Left renal pelvis (tissue), 4 donors: ENCODE data around the gene LAMC1. TPM values are rescaled to one million over a fixed set of nuclear protein-coding genes. Genes with fewer than 3 reads are reported as not detected.
"Not testable (repeated sequence)": the region's sequence is repeated elsewhere in the genome, so short reads cannot be mapped to it uniquely, and the experiment has no call there.

Source experiments
- DNase-seq, 4 donors: peaks; one replicate each; pipeline ENCODE4 v3.0.0-alpha.2; 2013; ENCODE audit warnings: low read depth in 4 of 4, low spot score in 3 of 4
- polyA plus RNA-seq, 4 donors: library from polyadenylated mRNA; unstranded; fragments of 120-200 nt; gene quantifications; one replicate each; pipeline ENCODE4 v1.2.1, GENCODE V29; 2013; ENCODE audit not compliant: insufficient read length in 4 of 4

Gene LAMC1
- polyA plus RNA-seq, 4 donors: 218 to 345 (median 270) TPM

DNA sequence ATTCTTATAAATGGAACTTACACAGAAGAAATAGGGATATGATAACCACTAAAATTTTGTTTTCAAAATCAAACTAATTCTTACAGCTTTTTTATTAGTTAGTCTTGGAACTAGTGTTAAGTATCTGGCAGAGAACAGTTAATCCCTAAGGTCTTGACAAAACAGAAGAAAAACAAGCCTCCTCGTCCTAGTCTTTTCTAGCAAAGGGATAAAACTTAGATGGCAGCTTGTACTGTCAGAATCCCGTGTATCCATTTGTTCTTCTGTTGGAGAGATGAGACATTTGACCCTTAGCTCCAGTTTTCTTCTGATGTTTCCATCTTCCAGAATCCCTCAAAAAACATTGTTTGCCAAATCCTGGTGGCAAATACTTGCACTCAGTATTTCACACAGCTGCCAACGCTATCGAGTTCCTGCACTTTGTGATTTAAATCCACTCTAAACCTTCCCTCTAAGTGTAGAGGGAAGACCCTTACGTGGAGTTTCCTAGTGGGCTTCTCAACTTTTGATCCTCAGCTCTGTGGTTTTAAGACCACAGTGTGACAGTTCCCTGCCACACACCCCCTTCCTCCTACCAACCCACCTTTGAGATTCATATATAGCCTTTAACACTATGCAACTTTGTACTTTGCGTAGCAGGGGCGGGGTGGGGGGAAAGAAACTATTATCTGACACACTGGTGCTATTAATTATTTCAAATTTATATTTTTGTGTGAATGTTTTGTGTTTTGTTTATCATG lies 120.5 kb downstream of the LAMC1 start:
- DNase-seq: no peak

DNA sequence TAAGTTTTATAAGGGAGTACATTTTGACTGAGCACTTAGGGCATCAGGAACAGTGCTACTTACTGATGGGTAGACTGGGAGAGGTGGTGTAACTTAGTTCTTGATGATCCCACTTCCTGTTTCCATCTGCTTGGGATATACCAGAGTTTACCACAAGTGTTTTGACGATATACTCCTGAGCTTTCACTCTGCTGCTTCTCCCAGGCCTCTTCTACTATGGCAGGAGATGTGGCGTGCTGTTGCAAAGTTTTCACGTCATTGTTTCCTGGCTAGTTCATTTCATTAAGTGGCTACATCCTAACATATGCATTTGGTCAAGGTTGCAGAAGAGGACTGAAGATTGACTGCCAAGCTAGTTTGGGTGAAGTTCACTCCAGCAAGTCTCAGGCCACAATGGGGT lies 121.5 kb downstream of the LAMC1 start:
- DNase-seq: no peak

DNA sequence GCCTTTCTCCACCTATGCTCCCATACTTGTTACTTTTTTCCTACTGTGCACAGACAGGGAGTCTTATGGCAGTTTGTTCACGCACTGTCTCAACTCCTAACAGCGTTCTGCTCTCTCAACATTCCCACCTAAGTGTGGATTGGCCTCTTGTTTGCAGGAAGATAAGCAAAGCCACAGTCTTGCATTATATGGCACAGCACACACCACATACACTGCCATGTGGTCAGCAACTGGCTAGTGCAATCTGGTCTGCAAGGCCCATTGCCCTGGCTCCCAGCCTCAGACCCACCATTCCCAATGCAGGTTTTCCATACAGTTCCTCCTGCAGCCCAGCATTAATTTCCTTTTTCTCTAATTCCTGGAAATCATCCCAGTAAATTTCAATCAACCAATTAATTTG lies 124.5 kb downstream of the LAMC1 start:
- no peak for DNase-seq

DNA sequence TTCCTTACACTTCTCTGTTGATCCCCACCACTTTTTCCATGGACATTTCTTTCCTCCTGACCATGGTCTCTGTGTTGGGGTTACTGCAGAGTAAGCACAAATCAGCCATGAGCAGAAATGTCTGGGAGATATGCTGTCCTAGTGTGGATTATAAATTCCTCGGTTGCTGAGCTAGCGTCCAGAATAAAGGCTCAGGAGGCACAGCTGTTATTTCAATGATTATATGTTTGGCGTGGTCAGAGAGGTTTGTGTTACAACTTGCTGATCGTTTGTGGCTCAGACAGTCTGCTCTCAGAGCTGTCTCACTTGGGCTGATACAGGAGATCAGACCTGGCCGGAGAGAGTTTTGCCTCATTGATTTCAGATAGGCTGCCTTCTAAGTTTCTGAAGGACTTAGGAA lies 125.4 kb downstream of the LAMC1 start:
- no peak for DNase-seq

DNA sequence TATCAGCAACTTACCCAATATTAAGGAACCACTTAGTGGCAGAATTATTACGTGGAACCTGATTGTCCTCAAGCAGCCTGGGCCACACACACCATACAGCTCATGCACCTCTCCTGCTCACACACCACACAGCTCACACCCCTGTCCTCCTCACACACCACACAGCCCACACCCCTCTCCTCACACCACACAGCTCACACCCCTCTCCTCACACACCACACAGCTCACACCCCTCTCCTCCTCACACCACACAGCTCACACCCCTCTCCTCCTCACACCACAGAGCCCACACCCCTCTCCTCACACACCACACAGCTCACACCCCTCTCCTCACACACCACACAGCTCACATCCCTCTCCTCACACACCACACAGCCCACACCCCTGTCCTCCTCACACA lies 126.1 kb downstream of the LAMC1 start:
- DNase-seq: no peak

DNA sequence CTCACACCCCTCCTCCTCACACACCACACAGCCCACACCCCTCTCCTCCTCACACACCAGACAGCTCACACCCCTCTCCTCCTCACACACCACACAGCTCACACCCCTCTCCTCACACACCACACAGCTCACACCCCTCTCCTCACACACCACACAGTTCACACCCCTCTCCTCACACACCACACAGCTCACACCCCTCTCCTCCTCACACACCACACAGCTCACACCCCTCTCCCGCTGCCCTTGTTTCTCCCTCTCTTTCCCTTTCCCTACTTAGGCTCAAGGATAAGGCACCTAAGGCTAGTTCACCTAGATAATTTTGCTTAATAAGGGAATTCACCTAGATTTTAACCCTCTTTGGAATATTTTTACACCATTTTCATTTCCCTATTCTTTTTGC lies 126.8 kb downstream of the LAMC1 start:
- DNase-seq: not testable (repeated sequence)

DNA sequence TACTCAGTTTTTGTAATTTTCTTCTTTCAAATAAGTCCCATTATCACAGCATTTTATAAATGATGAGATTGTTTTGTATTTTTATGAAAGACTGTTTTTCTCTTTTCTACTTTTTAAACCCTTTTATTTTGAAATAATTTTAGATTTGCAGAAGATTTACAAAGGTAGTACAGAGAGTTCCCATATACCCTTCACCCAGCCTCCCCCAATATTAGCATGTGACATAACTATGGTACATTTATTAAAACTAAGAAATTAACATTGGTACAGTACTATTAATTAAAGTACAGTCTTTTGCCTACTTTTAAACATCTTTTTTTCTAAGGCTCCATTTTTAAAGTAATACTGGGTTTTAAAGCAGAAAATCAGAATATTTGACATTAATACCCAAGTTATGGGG lies 127.2 kb downstream of the LAMC1 start:
- DNase-seq: no peak

DNA sequence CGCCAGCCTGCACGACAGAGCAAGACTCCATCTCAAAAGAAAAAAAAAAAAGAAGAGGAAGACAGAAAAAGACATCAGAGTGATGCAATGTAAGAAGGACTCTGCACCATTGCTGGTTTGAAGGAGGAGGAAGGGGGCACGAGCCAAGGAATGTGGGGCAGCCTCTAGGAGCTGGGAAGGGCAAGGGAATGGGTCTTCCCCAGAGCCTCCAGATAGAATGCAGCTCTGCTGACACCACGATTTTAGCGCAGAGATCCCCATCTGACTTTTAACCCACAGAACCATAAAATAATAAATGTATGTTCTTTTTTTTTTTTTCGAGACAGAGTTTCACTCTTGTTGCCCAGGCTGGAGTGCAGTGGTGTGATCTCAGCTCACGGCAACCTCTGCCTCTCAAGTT lies 129.0 kb downstream of the LAMC1 start:
- no peak for DNase-seq

DNA sequence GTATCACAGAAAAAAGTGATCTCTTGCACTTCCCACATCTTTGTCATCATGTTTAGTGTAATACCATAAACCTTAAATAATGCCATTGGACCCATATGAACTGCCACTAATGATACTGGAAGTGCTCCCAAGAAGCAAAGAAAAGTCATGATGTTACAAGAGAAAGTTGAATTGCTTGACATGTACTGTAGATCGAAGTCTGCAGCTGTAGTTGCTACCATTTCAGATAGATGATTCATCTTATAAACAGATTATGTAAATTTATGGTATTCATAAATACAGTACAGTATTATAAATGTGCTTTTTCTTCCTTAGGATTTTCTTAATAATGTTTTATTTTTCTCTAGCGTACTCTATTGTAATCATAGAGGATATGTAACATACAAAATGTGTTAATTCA lies 132.7 kb downstream of the LAMC1 start:
- no peak for DNase-seq

DNA sequence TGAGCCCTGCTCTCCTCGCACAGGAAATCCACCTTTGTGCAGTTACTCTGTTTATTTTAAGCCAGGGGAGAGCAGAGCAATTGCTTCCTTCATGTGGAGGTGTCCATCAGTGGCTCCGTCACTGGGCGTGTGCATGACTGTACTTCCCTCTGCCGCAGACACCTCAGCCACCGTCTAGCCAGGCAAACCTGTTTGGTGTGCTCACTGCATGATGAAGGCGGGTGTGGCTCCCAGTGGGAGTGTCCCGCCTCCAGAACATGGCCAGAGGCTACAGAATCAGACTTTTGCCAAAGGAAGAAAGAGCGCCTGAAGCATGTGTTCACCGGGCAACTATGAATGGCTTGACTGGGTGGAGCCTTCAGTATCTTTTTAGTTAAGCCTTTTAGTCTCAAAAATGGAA lies 136.7 kb downstream of the LAMC1 start:
- DNase-seq: peak in 2 of 4 donors; percentile 21 to 27

DNA sequence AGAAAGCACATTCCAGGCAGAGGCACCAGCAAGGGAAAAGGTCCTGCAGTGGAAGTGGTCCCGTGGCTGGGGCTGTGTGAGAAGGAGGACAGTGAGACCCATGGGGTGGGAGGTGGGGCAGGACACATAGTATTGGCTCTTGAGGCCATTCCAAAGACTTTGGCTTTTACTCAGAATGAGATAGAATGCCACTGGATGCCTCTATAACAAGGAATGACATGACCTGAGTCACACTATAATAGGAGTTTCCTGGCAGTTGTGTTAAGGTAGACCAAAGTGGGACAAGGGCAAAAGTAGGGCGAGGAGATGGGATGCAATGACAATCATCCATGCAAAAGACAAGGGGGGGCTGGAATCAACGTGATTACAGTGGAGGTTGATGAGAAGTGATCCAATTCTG lies 138.2 kb downstream of the LAMC1 start:
- no peak for DNase-seq

DNA sequence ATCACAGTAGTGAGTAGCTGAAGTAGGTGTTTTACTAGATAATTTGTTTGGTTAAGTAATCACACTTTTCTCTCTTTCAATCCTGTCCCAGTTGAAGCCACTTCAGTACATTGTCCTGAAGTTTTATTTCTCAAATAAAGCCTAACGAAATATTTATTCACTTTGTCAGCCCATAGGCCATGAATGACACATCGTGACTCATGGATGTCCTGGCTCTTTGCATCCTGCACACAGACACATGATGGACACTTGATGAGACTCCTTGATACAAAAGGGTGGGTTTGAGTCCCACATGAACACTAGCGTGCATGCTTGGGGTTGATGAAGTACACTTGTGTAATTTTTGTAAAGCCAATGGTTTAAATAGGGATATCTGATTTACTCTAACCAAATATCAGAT lies 140.1 kb downstream of the LAMC1 start:
- DNase-seq: no peak

DNA sequence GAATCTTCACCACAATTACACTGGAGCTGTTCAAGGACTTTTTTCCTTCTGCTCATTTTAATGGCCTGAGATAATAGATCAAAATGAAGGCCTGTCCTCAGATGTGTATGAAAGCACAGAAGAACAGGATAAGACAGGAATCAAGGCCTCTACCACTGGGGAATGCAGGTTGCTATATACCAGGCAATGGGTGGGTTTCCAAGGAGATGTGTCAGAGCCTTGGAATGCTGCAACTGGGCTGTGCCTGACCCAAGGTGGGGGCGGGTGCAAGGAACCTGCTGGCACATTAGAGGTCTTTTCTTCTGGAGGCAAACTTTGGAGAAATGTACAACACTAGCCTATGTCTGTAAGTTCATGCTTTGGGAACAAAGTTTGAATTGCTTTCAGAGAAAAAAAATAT lies 141.1 kb downstream of the LAMC1 start:
- DNase-seq: no peak

DNA sequence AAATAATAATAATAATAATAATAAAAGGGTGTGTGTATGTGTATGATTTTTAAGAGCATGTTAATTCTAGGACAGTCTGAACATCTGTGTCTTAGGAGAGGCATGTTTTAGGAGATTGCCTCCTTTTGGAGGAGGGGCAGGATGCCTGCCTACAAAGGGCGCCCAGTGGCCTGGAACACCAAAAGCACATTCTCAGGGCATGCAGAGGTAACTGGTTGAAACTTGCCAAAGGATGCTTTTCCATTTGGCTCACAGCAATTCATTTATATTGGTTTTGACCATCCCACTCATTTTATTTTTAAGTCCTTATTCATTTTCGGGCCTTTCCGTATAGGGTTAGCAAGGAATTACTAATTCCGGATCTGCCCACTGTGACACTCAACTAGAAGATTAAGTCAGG lies 141.7 kb downstream of the LAMC1 start:
- peak in 1 of 4 donors; percentile 17 for DNase-seq

DNA sequence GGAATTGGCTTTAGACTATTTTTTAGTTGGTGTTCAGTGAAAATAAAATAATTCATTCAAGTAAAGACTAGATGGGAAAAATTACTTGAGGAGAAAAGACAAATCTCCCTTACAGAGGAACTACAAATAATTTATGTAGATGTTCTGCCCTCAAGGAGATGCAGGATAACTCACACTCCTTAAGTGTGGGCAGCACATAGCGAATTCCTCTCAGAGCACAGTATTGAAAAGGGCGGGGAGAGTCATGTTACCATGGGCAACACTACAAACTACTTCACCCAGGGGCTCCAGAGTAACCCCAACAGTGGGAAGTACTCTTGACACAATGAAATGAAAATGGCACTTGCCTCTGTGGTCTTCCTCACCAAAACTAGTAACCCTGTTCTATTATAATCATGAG lies 142.2 kb downstream of the LAMC1 start:
- DNase-seq: no peak

DNA sequence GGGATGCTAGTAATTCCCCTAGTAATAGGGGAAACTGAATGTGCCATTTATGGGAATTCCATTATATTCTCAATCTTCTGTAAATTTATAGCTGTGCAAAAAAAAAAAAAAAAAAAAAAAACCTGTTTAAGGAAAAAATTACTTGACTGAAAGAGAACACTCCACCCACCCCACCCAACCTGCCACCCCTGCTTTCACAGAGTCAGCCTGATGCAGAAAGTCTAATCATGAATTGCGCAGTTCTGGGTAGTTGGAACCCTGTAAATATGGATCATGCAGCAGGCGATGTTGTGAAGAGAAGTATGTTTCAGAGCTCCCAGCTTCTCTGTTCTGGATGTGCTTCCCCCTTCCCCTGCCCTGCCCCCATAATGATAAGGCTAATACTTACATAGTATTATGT lies 143.2 kb downstream of the LAMC1 start:
- DNase-seq: no peak

DNA sequence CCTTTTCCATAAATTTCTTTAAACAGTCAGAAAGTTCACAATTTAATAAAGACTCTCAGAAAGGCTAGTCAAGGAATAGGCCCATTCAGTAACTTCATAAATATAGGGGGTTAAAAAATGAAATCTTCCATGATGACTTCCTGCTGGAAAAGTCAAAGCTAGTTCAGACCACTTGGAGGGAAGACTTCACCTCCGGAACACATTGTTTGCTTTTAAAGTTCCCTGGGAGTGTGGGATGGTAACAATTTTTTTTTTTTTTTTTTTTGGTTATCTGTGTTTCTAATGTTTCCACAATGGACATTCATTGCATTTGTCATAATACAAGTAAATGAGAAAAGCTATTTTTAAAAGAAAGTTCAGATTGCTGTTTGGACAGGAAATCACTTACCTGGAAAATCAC lies 144.5 kb downstream of the LAMC1 start:
- no peak for DNase-seq

DNA sequence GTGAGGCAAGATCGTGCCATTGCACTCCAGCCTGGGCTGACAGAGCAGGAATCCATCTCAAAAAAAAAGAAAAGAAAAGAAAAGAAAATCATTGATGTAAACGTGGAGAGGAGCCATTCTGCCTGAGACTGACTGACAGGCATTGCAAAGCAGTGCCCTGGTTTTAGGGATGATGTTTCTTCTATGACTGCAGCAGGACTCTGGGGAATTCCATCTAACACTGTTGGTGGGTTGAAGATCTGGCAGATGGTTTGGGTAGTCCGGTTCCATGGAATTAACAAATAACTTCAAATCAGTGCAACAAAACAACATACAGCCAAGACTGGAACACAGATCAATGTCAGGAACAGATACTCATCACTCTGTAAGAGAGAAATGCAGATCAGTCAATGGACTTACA lies 145.1 kb downstream of the LAMC1 start:
- DNase-seq: no peak

DNA sequence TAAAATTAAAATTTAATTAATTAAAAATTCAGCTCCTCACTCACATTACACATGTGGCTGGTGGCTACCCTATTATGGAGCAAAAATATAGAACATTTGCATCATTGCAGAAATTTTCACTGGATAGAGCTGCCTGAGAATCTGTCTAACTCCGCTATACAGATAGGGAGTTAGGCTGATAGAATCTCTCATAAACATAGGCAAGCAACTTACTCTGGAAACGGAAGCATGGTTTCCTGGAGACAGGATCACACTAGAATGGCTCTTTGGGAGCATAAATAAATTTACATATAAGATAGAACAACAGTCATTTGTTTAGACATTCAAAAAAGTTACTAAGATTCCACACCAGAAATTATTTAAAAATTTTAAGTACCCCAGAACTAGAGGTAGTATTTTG lies 150.6 kb downstream of the LAMC1 start:
- DNase-seq: no peak

DNA sequence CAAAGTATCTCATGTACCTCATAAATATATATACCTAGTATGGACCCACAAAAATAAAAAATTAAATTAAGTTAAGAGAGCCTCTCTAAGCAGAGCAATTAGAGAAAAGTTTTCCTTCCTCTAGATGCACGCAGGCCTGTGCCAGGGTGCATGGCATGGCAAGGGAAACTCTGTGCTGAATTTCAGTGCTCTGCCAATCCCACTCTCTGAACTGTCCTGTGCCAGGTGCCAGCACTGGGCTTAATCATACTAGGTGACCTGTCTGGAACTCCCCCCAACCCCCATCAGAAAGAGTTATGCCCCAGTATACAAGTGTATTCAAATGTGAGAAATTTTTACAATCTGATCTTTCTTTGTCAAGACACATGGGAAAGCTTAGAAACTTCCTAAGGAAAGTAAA lies 152.4 kb downstream of the LAMC1 start:
- no peak for DNase-seq

DNA sequence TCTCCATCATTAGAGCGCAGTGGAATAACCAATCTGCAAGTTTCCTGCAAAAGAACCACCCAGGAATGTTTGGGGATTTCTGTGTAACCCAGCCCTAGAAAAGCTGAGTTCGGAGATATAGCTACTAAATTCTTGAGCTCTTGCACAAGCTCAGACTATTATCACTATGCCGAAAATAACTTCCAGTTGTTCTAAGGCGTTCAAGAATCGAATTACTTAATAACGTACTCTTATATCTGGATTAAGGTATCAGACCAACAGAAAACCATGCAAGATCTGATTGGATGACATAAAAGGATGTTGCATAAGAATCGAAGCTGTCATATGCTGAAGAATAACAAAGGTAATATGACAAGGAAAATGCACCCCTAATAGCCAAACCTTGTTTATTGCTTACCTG lies 155.3 kb downstream of the LAMC1 start:
- DNase-seq: no peak

DNA sequence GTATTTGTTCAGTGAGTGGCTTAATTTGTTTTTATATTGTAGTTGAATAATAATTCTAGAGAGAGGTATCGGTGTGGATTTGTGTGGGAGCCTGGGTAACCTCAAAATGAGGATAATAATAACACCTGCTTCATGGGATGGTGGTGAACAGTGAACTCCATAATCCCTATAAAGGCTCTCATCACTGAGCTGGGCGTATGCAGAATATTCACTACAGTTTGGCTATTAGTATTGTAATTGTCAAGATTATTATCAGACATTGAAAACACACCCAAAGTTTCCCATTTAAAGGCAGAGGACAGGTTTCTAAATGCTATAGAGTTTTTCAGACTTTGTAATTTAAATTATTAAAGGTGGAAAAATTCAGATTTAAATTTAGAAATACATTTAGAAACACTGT lies 155.8 kb downstream of the LAMC1 start:
- DNase-seq: no peak

DNA sequence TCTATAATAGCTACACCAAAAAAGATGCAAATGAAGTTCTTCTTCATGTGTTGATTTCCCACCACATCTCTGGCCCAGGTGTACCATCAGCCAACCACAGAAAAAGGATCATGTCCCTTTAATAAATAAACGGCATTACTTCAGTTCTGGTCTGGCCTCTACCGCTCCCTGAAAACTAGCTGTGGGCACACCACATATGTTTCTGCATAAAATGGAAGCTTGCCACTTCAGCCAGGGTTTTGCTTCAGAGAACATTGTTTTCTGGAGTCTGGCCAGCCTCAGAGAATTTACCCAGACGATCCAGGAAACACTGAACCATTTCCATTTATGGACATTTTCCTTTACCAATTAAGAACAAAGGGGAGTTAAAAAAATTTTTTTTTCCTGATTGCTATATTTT lies 157.0 kb downstream of the LAMC1 start:
- DNase-seq: peak in 1 of 4 donors; percentile 25
